Lower leg skin (tissue), 4 donors: ENCODE data around the gene MAGOH. TPM values are rescaled to one million over a fixed set of nuclear protein-coding genes. Genes with fewer than 3 reads are reported as not detected.

Experiments used
- DNase-seq, 2 donors: peaks; one replicate each; pipeline ENCODE4 v3.0.0-alpha.2; 2019; ENCODE audit warnings: low spot score in 2 of 2
- H3K4me3 ChIP-seq: fragments of 200-600 bp; sonication (generic); 2 replicates; pipeline ENCODE4 v1.5.1; 2017; ENCODE audit warnings: mild to moderate bottlenecking, low read depth; ENCODE audit not compliant: poor library complexity, severe bottlenecking
- CTCF ChIP-seq, 3 donors: fragments of 450-650 bp; IDR thresholded peaks; one replicate each; pipeline ENCODE4 v1.5.1; 2016; ENCODE audit warnings: antibody characterized with exemption in 3 of 3, mild to moderate bottlenecking in 3 of 3, moderate library complexity in 2 of 3
- POLR2A ChIP-seq, 2 donors: fragments of 450-650 bp; IDR thresholded peaks; one replicate each; pipeline ENCODE4 v1.6.1; 2016 to 2017; ENCODE audit warnings: antibody characterized with exemption in 2 of 2, mild to moderate bottlenecking in 1 of 2, moderate library complexity in 1 of 2
- WGBS, 2 donors: methylation state at CpG; one replicate each; pipeline ENCODE4 v1.1.5; 2018; 5-methylcytosine and 5-hydroxymethylcytosine counted together
- intact Hi-C: fragments of 100-400 bp; cut with DNase I; formaldehyde crosslinking; loops from one replicate; pipeline ENCODE4 v1.15.0; 2023; ENCODE audit warnings: low total_unique reads
- total RNA-seq, 4 donors: library from RNA; depleted of rRNA; stranded (reverse); fragments of >200 nt; gene quantifications; one replicate each; pipeline ENCODE4 v1.1.0, GENCODE V29; 2016

The MAGOH gene
- total RNA-seq, 4 donors from 2014 or later = 15.2 to 33.7 (median 21.1) TPM

- WGBS, 2 donors = 0 to 1% methylated on average over 29 to 48 of the region's 61 CpGs
- peak; percentile 87 to 98 for DNase-seq
- intact Hi-C loops = no loop called here
- H3K4me3 ChIP-seq = peak within 1 kb of the TSS; percentile 64
- TF ChIP-seq POLR2A (IDR thresholded peaks at IDR 0.05) (peak in 1 of 2 donors; percentile 81), CTCF (IDR thresholded peaks at IDR 0.05) (no peak)
Observed at GRCh38 chr1:53220171-53220961, 18.0 kb downstream of the MAGOH start, which contains the start of gene CZIB. Gene CZIB (minus strand): TSS chr1:53220634. CDS start chr1:53220575, 59 bp downstream.

- DNase-seq = no peak
- intact Hi-C loops = no loop called here
- peak overlapping the region; percentile 64 for H3K4me3 ChIP-seq
- WGBS, 2 donors = 21 to 24% methylated on average over 8 of the region's 8 CpGs
- no peak for TF ChIP-seq POLR2A (IDR thresholded peaks at IDR 0.05)
- no peak for TF ChIP-seq CTCF (IDR thresholded peaks at IDR 0.05)
Observed at GRCh38 chr1:53219711-53220110, 18.6 kb downstream of the MAGOH start.

- WGBS, 2 donors = 85 to 92% methylated on average over 7 of the region's 7 CpGs
- intact Hi-C loops = no loop called here
- no peak for DNase-seq
- TF ChIP-seq CTCF (IDR thresholded peaks at IDR 0.05) (no peak), POLR2A (IDR thresholded peaks at IDR 0.05) (no peak)
- no peak overlapping the region for H3K4me3 ChIP-seq
Observed at GRCh38 chr1:53218201-53218600, 20.1 kb downstream of the MAGOH start.

GRCh38 chr1:53214376-53214940 lies 23.9 kb downstream of the MAGOH start:
- TF ChIP-seq CTCF (IDR thresholded peaks at IDR 0.05) = no peak
- TF ChIP-seq POLR2A (IDR thresholded peaks at IDR 0.05) = no peak
- H3K4me3 ChIP-seq = no peak overlapping the region
- WGBS, 2 donors = 78 to 81% methylated on average over 5 of the region's 5 CpGs
- intact Hi-C loops = no loop called here
- DNase-seq = no peak

GRCh38 chr1:53210954-53211353 lies 27.4 kb downstream of the MAGOH start:
- 95 to 98% methylated on average over 8 to 11 of the region's 11 CpGs for WGBS, 2 donors
- DNase-seq = no peak
- TF ChIP-seq POLR2A (IDR thresholded peaks at IDR 0.05) (no peak), CTCF (IDR thresholded peaks at IDR 0.05) (no peak)
- intact Hi-C loops = no loop called here
- no peak overlapping the region for H3K4me3 ChIP-seq
